Loucy (cell line): ENCODE results near the gene KDM6A.

ENCODE experiments used
- H2AFZ ChIP-seq: fragments of 200-600 bp; sonication (generic); 2 replicates; pipeline ENCODE4 v1.6.0; 2016; ENCODE audit warnings: antibody characterized with exemption, mild to moderate bottlenecking, low read length, moderate library complexity
- H3F3A ChIP-seq: fragments of 200-600 bp; 2 replicates; pipeline ENCODE4 v1.6.0; 2016; ENCODE audit warnings: antibody characterized with exemption, low read depth, mild to moderate bottlenecking
- H3K27me3 ChIP-seq: fragments of 200-600 bp; sonication (generic); 2 replicates; pipeline ENCODE4 v1.6.1; 2014; ENCODE audit warnings: low read length, mild to moderate bottlenecking; ENCODE audit not compliant: insufficient read depth, poor library complexity, severe bottlenecking
- H3K36me3 ChIP-seq: fragments of 200-600 bp; sonication (generic); 2 replicates; pipeline ENCODE4 v1.6.1; 2016; ENCODE audit warnings: low read length; ENCODE audit not compliant: insufficient read depth
- H3K4me1 ChIP-seq: fragments of 200-600 bp; sonication (generic); 2 replicates; pipeline ENCODE4 v1.5.1; 2014; ENCODE audit warnings: low read length, mild to moderate bottlenecking; ENCODE audit not compliant: insufficient read depth, poor library complexity, severe bottlenecking
- H3K4me2 ChIP-seq: fragments of 200-600 bp; sonication (generic); 2 replicates; pipeline ENCODE4 v1.6.0; 2014; ENCODE audit warnings: antibody characterized with exemption, low read length, low read depth, mild to moderate bottlenecking; ENCODE audit not compliant: poor library complexity, severe bottlenecking
- H3K4me3 ChIP-seq: fragments of 200-600 bp; sonication (generic); 2 replicates; pipeline ENCODE4 v1.5.1; 2014; ENCODE audit warnings: low read length, mild to moderate bottlenecking, mixed read lengths; ENCODE audit not compliant: poor library complexity, severe bottlenecking
- H3K79me2 ChIP-seq: fragments of 200-600 bp; sonication (generic); 2 replicates; pipeline ENCODE4 v1.6.1; 2014; ENCODE audit warnings: low read length; ENCODE audit not compliant: insufficient read depth
- H3K9ac ChIP-seq: fragments of 200-600 bp; sonication (generic); 2 replicates; pipeline ENCODE4 v1.6.0; 2014; ENCODE audit warnings: mild to moderate bottlenecking, low read depth, low read length, moderate library complexity; ENCODE audit not compliant: poor library complexity, severe bottlenecking
- H3K9me2 ChIP-seq: fragments of 200-600 bp; sonication (generic); replicated peaks from 2 replicates; pipeline ENCODE4 v1.6.1; 2016; ENCODE audit warnings: low read depth, low read length, mixed read lengths
- H3K9me3 ChIP-seq: fragments of 200-600 bp; sonication (generic); 2 replicates; pipeline ENCODE4 v1.6.1; 2014; ENCODE audit warnings: mild to moderate bottlenecking, antibody characterized with exemption, low read length, low read depth; ENCODE audit not compliant: insufficient read depth
- H4K20me1 ChIP-seq: fragments of 200-600 bp; sonication (generic); 2 replicates; pipeline ENCODE4 v1.6.0; 2014; ENCODE audit warnings: antibody characterized with exemption, low read length, mild to moderate bottlenecking; ENCODE audit not compliant: insufficient read depth, poor library complexity, severe bottlenecking
- CTCF ChIP-seq: fragments of 200-600 bp; sonication (generic); conservative IDR thresholded peaks from 2 replicates; pipeline ENCODE4 v1.5.1; 2014; ENCODE audit warnings: mild to moderate bottlenecking, antibody characterized with exemption, low read length
- EZH2phosphoT487 ChIP-seq: fragments of 200-600 bp; IDR thresholded peaks from 2 replicates; pipeline ENCODE4 v1.6.1; 2018; ENCODE audit warnings: antibody characterized with exemption, mild to moderate bottlenecking, moderate library complexity, borderline replicate concordance

The KDM6A gene

GRCh38 chrX:44974451-44974850, 101.5 kb downstream of the KDM6A start:
- Histone ChIP-seq H3K4me3 (no peak overlapping the region), H3K9ac (no peak overlapping the region), H3F3A (no peaks in the 10 kb centered on the region), H3K9me3 (no peaks in the 10 kb centered on the region), H3K79me2 (peaks cover 69% of the 10 kb centered on the region), H3K9me2 (no peaks in the 10 kb centered on the region), H3K4me2 (no peak overlapping the region), H3K4me1 (no peaks in the 10 kb centered on the region), H3K36me3 (peaks cover 7% of the 10 kb centered on the region; the same call in 1 of the 2 replicates), H2AFZ (no peak overlapping the region), H4K20me1 (no peaks in the 10 kb centered on the region), H3K27me3 (no peaks in the 10 kb centered on the region)
- TF ChIP-seq EZH2phosphoT487: no peak
- TF ChIP-seq CTCF: no peak

DNA sequence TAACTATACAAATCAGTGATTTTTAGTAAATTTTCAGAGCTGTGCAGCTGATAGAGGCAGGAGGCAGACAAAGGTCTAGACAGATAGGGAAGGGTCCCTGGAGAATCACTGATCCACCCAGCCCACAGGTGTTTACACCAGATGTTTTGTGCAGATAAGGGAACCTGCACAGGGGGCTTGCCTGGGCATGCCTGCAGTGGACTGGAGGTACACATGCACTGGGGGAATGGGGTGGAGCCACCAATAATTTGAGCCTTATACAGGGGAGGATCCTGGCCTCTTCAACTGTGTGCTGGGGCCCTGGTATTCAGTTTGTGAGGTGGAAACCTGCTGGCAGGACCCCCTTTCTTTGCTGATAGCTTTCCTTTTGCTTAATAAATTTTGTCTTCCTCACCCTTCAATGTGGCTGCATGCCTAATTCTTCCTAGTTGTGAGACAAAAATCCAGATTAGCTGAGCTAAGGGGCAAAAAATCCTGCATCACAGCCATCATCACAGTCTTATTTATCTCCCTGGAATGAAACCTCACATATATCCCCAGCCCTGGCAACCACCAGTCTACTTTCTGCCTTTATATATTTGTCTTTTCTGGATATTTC, 102.8 kb downstream of the KDM6A start:
- H3K36me3 ChIP-seq: peaks cover 7% of the 10 kb centered on the region; the same call in 1 of the 2 replicates
- H2AFZ ChIP-seq: no peak overlapping the region
- no peaks in the 10 kb centered on the region for H3F3A ChIP-seq
- no peaks in the 10 kb centered on the region for H3K27me3 ChIP-seq
- H3K4me2 ChIP-seq: no peak overlapping the region
- no peaks in the 10 kb centered on the region for H3K4me1 ChIP-seq
- no peaks in the 10 kb centered on the region for H3K9me2 ChIP-seq
- H3K9me3 ChIP-seq: no peaks in the 10 kb centered on the region
- no peak overlapping the region for H3K9ac ChIP-seq
- TF ChIP-seq CTCF (no peak), EZH2phosphoT487 (no peak)
- H3K79me2 ChIP-seq: peaks cover 76% of the 10 kb centered on the region
- H3K4me3 ChIP-seq: no peak overlapping the region
- no peaks in the 10 kb centered on the region for H4K20me1 ChIP-seq

- Histone ChIP-seq H2AFZ (no peak overlapping the region), H4K20me1 (peaks cover 4% of the 10 kb centered on the region), H3K27me3 (no peaks in the 10 kb centered on the region), H3F3A (no peaks in the 10 kb centered on the region), H3K9ac (no peak overlapping the region), H3K4me3 (no peak overlapping the region), H3K9me3 (no peaks in the 10 kb centered on the region), H3K4me1 (no peaks in the 10 kb centered on the region), H3K4me2 (no peak overlapping the region), H3K79me2 (peaks cover 74% of the 10 kb centered on the region), H3K36me3 (peaks cover 7% of the 10 kb centered on the region; the same call in 1 of the 2 replicates), H3K9me2 (no peaks in the 10 kb centered on the region)
- TF ChIP-seq EZH2phosphoT487 (no peak), CTCF (no peak)
Measured at GRCh38 chrX:44978976-44979375, 106.0 kb downstream of the KDM6A start.
